GM12865 (cell line): ENCODE measurements around the gene HNRNPA3.

Source experiments
- DNase-seq: peaks from one replicate; pipeline ENCODE4 v3.0.0; 2010; ENCODE audit warnings: low read depth
- H3K4me3 ChIP-seq: 2 replicates; pipeline ENCODE4 v1.5.1; 2011; ENCODE audit warnings: mild to moderate bottlenecking, low read depth, low read length, control low read depth
- CTCF ChIP-seq: IDR thresholded peaks from 2 replicates; pipeline ENCODE4 v1.5.1; 2011; ENCODE audit warnings: low read length, control low read depth, low read depth, inconsistent platforms; ENCODE audit not compliant: insufficient read depth; ENCODE audit errors: missing control alignments

The HNRNPA3 gene

GRCh38 chr2:177212106-177212890, at the start of gene HNRNPA3:
Gene HNRNPA3 (plus strand): TSS chr2:177212794. CDS start chr2:177212800, 6 bp downstream.
- peak within 1 kb of the TSS; percentile 90 for H3K4me3 ChIP-seq
- peak; percentile 99 for DNase-seq
- TF ChIP-seq CTCF = no peak

GRCh38 chr2:177164131-177164530, 48.5 kb upstream of the HNRNPA3 start:
- no peak overlapping the region for H3K4me3 ChIP-seq
- no peak for TF ChIP-seq CTCF
- DNase-seq = no peak

GRCh38 chr2:177164584-177165052, 48.0 kb upstream of the HNRNPA3 start:
- peak; percentile 100 for TF ChIP-seq CTCF
- H3K4me3 ChIP-seq = peak overlapping the region; percentile 62
- DNase-seq = peak; percentile 84

- no peak for TF ChIP-seq CTCF
- DNase-seq = peak; percentile 53
- peak overlapping the region; percentile 62 for H3K4me3 ChIP-seq
Measured at GRCh38 chr2:177165061-177165583, 47.5 kb upstream of the HNRNPA3 start.

GRCh38 chr2:177165721-177166711, 46.6 kb upstream of the HNRNPA3 start:
- H3K4me3 ChIP-seq = peak overlapping the region; percentile 62
- TF ChIP-seq CTCF = no peak
- peak; percentile 68 for DNase-seq

GRCh38 chr2:177169810-177170514, 42.6 kb upstream of the HNRNPA3 start:
- TF ChIP-seq CTCF = no peak
- DNase-seq = peak; percentile 89
- peak overlapping the region; percentile 41 for H3K4me3 ChIP-seq
